Lower lobe of right lung (tissue), 2 donors: Measurements from ENCODE around the gene IP6K3. TPM values are rescaled to one million over a fixed set of nuclear protein-coding genes. Genes with fewer than 3 reads are reported as not detected.

ENCODE experiments used
- ATAC-seq, 2 donors: fragments of 200-7000 bp; cut with Tn5 transposase; one replicate each; pipeline ENCODE4 v1.9.1; 2020 to 2022; ENCODE audit warnings: mild to moderate bottlenecking in 2 of 2, moderate library complexity in 2 of 2
- DNase-seq: peaks from one replicate; pipeline ENCODE4 v3.0.0-alpha.2; 2020
- H3K27ac ChIP-seq: fragments of 200-600 bp; one replicate; pipeline ENCODE4 v1.8.0; 2022
- H3K27me3 ChIP-seq: fragments of 200-600 bp; one replicate; pipeline ENCODE4 v1.8.0; 2022; ENCODE audit warnings: low read depth
- H3K36me3 ChIP-seq: fragments of 200-600 bp; one replicate; pipeline ENCODE4 v1.8.0; 2022; ENCODE audit warnings: mild to moderate bottlenecking
- H3K4me1 ChIP-seq: fragments of 200-600 bp; one replicate; pipeline ENCODE4 v1.8.0; 2022
- H3K4me3 ChIP-seq: fragments of 200-600 bp; one replicate; pipeline ENCODE4 v1.8.0; 2022; ENCODE audit warnings: mild to moderate bottlenecking
- H3K9me3 ChIP-seq: fragments of 200-600 bp; one replicate; pipeline ENCODE4 v1.8.0; 2022
- intact Hi-C: fragments of 100-400 bp; cut with DNase I; formaldehyde crosslinking; loops from one replicate; pipeline ENCODE4 v1.11.0; 2022
- total RNA-seq: library from RNA; stranded (reverse); fragmentation: NEBNext Ultra II Directional; extraction: Animal tissue kit (Norgen Biotek cat#: 25700); gene quantifications from one replicate; pipeline ENCODE4 v1.2.1, GENCODE V29; 2021
- TF ChIP-seq, protein P1 (sequence below): fragments of 200-600 bp; IDR thresholded peaks from one replicate; pipeline ENCODE4 v1.8.0; 2022; ENCODE audit warnings: antibody characterized with exemption, mild to moderate bottlenecking
- donor health status: DM: no; HTN: yes; CAD: no; lungs with severe emphysema.

IP6K3 gene
- total RNA-seq, 1 donor from 2014 or later = 3.5 TPM

DNA sequence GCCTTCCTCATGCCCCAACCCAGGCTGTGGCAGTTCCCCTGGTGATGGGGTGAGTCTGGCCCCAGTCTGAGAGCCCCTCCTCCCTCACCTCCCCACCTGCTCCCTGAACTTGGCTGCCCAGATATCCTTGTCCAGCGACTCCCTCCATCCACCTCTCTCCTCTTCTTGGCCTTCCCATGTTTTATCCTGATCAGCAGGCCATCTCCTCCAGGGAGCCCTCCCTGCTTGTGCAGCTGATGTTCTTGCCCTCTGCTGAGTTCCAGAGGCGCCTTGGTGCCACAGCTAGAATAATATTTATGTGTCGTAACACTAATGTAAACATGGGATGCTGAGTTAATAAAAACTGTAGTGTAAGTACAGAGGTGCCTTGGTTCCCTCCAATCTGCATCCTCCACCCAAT lies 10.4 kb upstream of the IP6K3 start:
- Histone ChIP-seq H3K27ac (no peak overlapping the region), H3K27me3 (no peaks in the 10 kb centered on the region), H3K9me3 (no peaks in the 10 kb centered on the region), H3K4me1 (peaks cover 6% of the 10 kb centered on the region), H3K4me3 (no peak overlapping the region), H3K36me3 (no peaks in the 10 kb centered on the region)
- no peak for ATAC-seq
- TF ChIP-seq, protein P1, sequence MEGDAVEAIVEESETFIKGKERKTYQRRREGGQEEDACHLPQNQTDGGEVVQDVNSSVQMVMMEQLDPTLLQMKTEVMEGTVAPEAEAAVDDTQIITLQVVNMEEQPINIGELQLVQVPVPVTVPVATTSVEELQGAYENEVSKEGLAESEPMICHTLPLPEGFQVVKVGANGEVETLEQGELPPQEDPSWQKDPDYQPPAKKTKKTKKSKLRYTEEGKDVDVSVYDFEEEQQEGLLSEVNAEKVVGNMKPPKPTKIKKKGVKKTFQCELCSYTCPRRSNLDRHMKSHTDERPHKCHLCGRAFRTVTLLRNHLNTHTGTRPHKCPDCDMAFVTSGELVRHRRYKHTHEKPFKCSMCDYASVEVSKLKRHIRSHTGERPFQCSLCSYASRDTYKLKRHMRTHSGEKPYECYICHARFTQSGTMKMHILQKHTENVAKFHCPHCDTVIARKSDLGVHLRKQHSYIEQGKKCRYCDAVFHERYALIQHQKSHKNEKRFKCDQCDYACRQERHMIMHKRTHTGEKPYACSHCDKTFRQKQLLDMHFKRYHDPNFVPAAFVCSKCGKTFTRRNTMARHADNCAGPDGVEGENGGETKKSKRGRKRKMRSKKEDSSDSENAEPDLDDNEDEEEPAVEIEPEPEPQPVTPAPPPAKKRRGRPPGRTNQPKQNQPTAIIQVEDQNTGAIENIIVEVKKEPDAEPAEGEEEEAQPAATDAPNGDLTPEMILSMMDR = no peak
- DNase-seq = no peak
- intact Hi-C loops = no loop called here

DNA sequence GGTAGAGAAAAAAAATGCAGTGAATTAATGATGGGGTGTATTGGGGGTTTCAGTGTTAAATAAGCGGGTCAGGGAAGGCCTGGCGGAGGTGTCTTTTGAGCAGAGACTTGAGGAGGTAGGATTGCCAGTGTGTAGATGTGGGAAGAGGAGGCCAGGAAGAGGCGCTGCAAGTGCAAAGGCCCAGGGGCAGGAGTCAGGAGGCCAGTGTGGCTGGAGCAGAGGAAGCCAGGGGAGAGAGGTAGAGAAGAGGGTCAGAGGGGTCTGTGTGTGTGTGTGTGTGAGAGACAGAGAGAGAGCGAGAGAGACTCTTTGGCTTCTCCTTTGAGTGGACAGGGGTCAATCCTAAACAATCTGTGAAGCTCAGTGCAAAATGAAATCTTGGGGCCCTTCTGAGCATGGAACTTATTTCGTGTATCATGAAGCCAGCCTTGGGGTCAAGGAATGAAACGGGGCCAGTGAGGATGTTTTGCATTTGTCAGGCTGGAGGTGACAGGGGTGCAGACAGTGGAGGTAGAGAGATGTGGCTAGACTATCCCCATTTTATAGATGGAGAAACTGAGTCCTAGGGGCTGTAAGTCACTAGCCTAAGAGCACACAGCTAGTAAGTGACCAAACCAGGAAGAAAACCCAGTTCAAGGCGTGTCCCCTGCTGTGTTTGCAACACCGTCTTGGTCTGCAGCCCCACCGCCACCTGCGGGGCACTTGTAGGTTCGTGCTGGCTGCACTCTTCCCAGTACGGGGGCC lies 9.7 kb upstream of the IP6K3 start:
- H3K27ac ChIP-seq = no peak overlapping the region
- no peaks in the 10 kb centered on the region for H3K27me3 ChIP-seq
- intact Hi-C loops = no loop called here

DNA sequence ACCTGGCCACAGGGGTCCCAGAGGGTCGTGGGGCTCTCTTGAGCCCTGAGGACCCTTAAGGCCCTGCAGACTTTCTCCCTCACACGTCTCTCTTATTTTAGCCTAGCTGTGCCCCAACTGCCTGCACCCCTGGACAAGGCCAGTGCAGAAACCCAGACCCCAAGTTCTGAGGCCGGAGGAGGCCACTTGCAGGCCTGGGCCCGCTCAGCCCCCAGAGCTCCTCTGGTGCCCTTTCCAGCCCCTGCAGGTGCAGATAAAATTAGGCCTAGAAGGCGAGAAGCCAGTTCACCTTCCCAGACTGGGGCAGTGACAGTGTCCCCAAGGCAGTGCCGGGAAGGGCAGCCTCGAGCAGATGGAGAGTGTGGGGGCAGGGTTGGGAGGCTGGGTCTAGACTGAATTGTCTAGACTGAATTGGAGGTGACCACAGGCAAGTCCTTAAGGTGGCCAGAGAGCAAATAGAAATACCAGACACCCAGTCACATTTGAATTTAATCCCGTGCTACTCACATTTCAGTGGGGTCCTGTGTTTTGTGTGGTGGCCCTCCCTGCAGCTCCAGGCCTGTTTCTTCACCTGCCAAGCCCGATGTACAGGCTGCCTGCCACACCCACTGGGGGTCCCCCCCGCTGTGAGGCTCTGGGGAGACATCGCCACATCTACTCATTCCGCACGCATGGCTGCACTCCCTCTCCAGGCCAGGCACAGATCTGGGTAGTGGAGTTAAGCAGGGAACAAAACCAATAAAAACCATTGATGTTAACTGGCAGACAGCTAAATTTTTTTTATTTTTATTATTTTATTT lies 8.6 kb upstream of the IP6K3 start:
- intact Hi-C loops = no loop called here
- ATAC-seq (no peak), DNase-seq (no peak)
- Histone ChIP-seq H3K27me3 (no peaks in the 10 kb centered on the region), H3K4me3 (no peak overlapping the region), H3K27ac (no peak overlapping the region), H3K9me3 (no peaks in the 10 kb centered on the region), H3K4me1 (no peaks in the 10 kb centered on the region), H3K36me3 (no peaks in the 10 kb centered on the region)
- TF ChIP-seq, protein P1 = no peak

More for the DNA sequence above, 9.7 kb upstream of the IP6K3 start:
- TF ChIP-seq, protein P1 = no peak
- Histone ChIP-seq H3K4me1 (no peaks in the 10 kb centered on the region), H3K36me3 (no peaks in the 10 kb centered on the region), H3K4me3 (no peak overlapping the region), H3K9me3 (no peaks in the 10 kb centered on the region)
- no peak for DNase-seq
- no peak for ATAC-seq

DNA sequence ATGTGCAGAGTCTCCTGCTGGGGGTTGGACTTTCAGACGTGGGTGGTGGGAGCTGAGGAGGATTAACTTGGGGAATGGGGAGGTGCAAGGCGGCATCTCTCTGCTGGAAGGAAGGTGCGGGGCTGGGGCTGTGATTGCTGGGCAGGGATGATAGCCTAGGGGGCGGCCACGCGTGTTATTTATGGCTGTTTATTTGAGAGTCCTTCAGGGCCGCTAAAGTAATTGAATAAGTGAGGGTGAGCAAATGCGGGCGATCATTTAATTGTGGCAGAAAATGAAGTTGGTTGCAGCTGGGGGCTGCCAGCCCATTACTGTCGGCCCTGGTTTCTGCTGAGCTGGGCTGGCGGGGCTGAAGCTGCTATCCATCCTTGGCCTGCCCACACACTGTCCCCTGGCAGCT lies 7.5 kb upstream of the IP6K3 start:
- TF ChIP-seq, protein P1 = no peak
- no peak for ATAC-seq
- Histone ChIP-seq H3K4me3 (no peak overlapping the region), H3K27ac (no peak overlapping the region), H3K27me3 (no peaks in the 10 kb centered on the region), H3K4me1 (no peaks in the 10 kb centered on the region), H3K9me3 (no peaks in the 10 kb centered on the region), H3K36me3 (no peaks in the 10 kb centered on the region)
- no peak for DNase-seq
- intact Hi-C loops = no loop called here

DNA sequence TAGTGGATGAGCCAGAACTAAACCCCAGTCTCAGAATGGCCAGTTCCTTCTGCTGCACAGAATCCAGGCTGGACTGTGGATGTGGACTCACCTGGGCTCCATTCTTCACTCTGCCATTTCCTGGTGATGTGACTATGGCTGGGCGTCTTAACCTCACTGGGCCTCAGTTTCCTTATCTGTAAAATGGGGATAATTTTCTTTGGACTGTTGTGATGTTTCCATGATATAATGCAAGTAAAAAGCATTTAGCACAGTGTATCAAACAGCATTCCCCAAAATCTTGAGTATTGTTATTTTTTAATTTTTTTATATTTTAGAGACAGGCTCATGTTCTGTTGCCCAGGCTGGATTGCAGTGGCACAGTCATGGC lies 5.9 kb upstream of the IP6K3 start:
- ATAC-seq (no peak), DNase-seq (no peak)
- TF ChIP-seq, protein P1 = no peak
- Histone ChIP-seq H3K27ac (no peak overlapping the region), H3K4me3 (no peak overlapping the region), H3K9me3 (no peaks in the 10 kb centered on the region), H3K36me3 (no peaks in the 10 kb centered on the region), H3K27me3 (no peaks in the 10 kb centered on the region), H3K4me1 (no peaks in the 10 kb centered on the region)
- intact Hi-C loops = no loop called here
